ENCODE measurements around the gene NANP. TPM values are rescaled to one million over a fixed set of nuclear protein-coding genes. Genes with fewer than 3 reads are reported as not detected.
A peak's percentile ranks its signal among the peaks of the same experiment; 100 is the strongest.
"Not testable (repeated sequence)": the region's sequence is repeated elsewhere in the genome, so short reads cannot be mapped to it uniquely, and the experiment has no call there.

The NANP gene
- total and polyA plus RNA-seq, 2 donors (not counting 1 experiment from before 2014, with no cell fraction given) = 0.63 to 2.3 TPM

DNA sequence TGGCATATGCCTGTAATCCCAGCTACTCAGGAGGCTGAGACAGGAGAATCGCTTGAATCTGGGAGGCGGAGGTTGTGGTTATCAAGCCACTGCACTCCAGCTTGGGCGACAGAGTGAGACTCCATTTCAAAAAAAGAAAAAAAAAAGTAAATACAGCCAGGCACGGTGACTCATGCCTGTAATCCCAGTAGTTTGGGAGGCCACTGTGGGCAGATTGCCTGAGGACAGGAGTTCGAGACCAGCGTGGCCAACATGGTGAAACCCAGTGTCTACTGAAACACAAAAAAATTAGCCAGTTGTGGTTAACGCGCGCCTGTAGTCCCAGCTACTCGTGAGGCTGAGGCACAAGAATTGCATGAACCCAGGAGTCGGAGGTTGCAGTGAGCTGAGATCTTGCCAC lies 36.9 kb downstream of the NANP start:
- CTCF ChIA-PET = interaction anchor here (0.7 kb wide), 1 partner anchor 120 kb away, joined by 3 read pairs; no protein-coding TSS in a partner anchor
- Histone ChIP-seq H3K9me3 (ENCODE audit: control extremely low read depth in 1 of 3, control insufficient read depth in 2 of 3, insufficient read depth in 1 of 3, low read length in 2 of 3) (peaks cover 0 to 12% (median 0%) of the 10 kb centered on the region in 3 donors), H3K9ac (ENCODE audit: low read length) (no peak overlapping the region), H3K4me2 (replicated peaks; ENCODE audit: low read depth, low read length, poor library complexity, severe bottlenecking) (no peak overlapping the region), H3K36me3 (replicated peaks in 1 of 2; ENCODE audit: control extremely low read depth in 1 of 2, control insufficient read depth in 1 of 2, extremely low read depth in 1 of 2, insufficient read depth in 2 of 2, low read length in 1 of 2) (no peaks in the 10 kb centered on the region), H3K4me1 (ENCODE audit: control insufficient read depth in 2 of 2, insufficient read depth in 2 of 2, low read length in 2 of 2) (peaks cover 5 to 6% of the 10 kb centered on the region in 2 donors), H3K27me3 (replicated peaks in 1 of 4; ENCODE audit: control extremely low read depth in 1 of 4, control insufficient read depth in 3 of 4, insufficient read depth in 4 of 4, low read length in 3 of 4) (peaks cover 0 to 20% (median 5%) of the 10 kb centered on the region in 4 experiments), H4K20me1 (ENCODE audit: control insufficient read depth, insufficient read depth, low read length, poor library complexity, severe bottlenecking) (no peaks in the 10 kb centered on the region), H2AFZ (ENCODE audit: insufficient read depth, low read depth, low read length, poor library complexity, severe bottlenecking) (no peak overlapping the region), H3K79me2 (ENCODE audit: control insufficient read depth, insufficient read depth, low read length) (no peaks in the 10 kb centered on the region), H3K4me3 (ENCODE audit: control extremely low read depth in 1 of 5, extremely low read depth in 1 of 5, insufficient read depth in 1 of 5, low read depth in 2 of 5, low read length in 4 of 5) (no peak overlapping the region), H3K27ac (ENCODE audit: low read length in 2 of 2) (no peak overlapping the region)
- H3K9me3 Mint-ChIP-seq (ENCODE audit: insufficient read depth) = no peaks in the 10 kb centered on the region
- DNase-seq = no peak
- POLR2A ChIA-PET = no interaction called here
- no peak overlapping the region for H3K27ac Mint-ChIP-seq
- no peak for TF ChIP-seq EZH2 (IDR thresholded peaks at IDR 0.05; ENCODE audit: borderline replicate concordance, insufficient read depth, low read depth, low read length, poor library complexity, severe bottlenecking)
- TF ChIP-seq, protein P1, sequence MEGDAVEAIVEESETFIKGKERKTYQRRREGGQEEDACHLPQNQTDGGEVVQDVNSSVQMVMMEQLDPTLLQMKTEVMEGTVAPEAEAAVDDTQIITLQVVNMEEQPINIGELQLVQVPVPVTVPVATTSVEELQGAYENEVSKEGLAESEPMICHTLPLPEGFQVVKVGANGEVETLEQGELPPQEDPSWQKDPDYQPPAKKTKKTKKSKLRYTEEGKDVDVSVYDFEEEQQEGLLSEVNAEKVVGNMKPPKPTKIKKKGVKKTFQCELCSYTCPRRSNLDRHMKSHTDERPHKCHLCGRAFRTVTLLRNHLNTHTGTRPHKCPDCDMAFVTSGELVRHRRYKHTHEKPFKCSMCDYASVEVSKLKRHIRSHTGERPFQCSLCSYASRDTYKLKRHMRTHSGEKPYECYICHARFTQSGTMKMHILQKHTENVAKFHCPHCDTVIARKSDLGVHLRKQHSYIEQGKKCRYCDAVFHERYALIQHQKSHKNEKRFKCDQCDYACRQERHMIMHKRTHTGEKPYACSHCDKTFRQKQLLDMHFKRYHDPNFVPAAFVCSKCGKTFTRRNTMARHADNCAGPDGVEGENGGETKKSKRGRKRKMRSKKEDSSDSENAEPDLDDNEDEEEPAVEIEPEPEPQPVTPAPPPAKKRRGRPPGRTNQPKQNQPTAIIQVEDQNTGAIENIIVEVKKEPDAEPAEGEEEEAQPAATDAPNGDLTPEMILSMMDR (IDR thresholded peaks at IDR 0.05) = no peak
- H3K27me3 Mint-ChIP-seq = peaks cover 30% of the 10 kb centered on the region
- WGBS (ENCODE audit: insufficient coverage) = 87% methylated on average over 7 of the region's 11 CpGs
- no peak overlapping the region for H3K4me3 Mint-ChIP-seq
- ATAC-seq (ENCODE audit: low read depth) = no peak
- H3K4me1 Mint-ChIP-seq = peaks cover 5% of the 10 kb centered on the region
- intact Hi-C loops (cut with micrococcal nuclease) = no loop called here

DNA sequence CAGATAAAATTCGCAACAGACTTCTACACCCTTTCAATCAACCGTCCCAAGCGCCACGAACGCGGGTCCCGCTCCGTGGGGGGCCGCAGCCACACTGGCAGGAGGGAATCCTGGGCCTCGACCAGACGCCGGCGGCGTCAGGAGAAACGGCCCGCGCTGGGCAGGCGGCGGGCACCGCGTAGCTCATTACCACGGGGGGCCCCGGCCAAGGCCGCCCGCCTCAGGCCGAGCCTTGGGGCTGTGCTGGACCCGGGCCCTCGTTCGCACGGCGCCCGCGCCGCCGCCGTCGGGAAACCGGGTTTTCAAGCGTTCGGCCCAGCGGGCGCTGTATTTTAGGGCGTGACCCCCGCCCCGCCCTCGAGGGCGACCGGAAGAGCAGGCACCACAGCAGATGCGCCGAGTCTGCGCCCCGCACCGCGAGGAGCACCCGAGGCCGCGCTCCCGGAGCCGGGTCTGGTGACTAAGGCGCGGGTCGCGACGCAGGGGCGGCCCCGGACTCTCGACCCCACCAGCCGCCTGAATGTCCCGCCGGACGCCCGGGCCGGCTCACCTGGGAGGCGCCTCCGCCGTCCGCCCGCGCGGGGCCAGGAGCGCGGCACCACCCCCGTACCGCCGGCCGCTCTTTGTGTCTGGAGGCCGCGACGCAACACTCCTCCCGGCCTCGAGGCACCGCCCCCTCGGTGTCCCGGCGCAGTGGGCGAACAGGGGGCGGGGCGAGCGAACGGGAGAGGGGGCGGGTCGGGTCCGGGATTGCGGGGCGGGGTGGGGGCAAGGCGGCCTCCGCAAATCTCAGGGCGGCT lies 38.7 kb downstream of the NANP start, which contains the start of gene NINL:
NINL (minus strand) TSS at position 627 of the 800 bp plus-strand sequence. CDS start 58,944 bp downstream, outside the sequence.
- intact Hi-C loops (cut with micrococcal nuclease) = no loop called here
- peak; percentile 82 for ATAC-seq (ENCODE audit: low read depth)
- Mint-ChIP-seq H3K27me3 (peaks cover 31% of the 10 kb centered on the region), H3K4me3 (peak within 1 kb of the TSS; percentile 85), H3K4me1 (peaks cover 5% of the 10 kb centered on the region), H3K27ac (no peak within 1 kb of the TSS), H3K9me3 (ENCODE audit: insufficient read depth) (no peaks in the 10 kb centered on the region)
- 5% methylated on average over 97 of the region's 108 CpGs for WGBS (ENCODE audit: insufficient coverage)
- Histone ChIP-seq H3K36me3 (replicated peaks in 1 of 2; ENCODE audit: control extremely low read depth in 1 of 2, control insufficient read depth in 1 of 2, extremely low read depth in 1 of 2, insufficient read depth in 2 of 2, low read length in 1 of 2) (no peaks in the 10 kb centered on the region), H3K4me3 (ENCODE audit: control extremely low read depth in 1 of 5, extremely low read depth in 1 of 5, insufficient read depth in 1 of 5, low read depth in 2 of 5, low read length in 4 of 5) (peak within 1 kb of the TSS in 4 of 5 experiments; percentile 22 to 68 (median 52)), H2AFZ (ENCODE audit: insufficient read depth, low read depth, low read length, poor library complexity, severe bottlenecking) (peak within 1 kb of the TSS; percentile 82), H3K9me3 (ENCODE audit: control extremely low read depth in 1 of 3, control insufficient read depth in 2 of 3, insufficient read depth in 1 of 3, low read length in 2 of 3) (peaks cover 0 to 12% (median 0%) of the 10 kb centered on the region in 3 donors), H3K79me2 (ENCODE audit: control insufficient read depth, insufficient read depth, low read length) (no peaks in the 10 kb centered on the region), H3K9ac (ENCODE audit: low read length) (peak within 1 kb of the TSS; percentile 70), H4K20me1 (ENCODE audit: control insufficient read depth, insufficient read depth, low read length, poor library complexity, severe bottlenecking) (no peaks in the 10 kb centered on the region), H3K4me2 (replicated peaks; ENCODE audit: low read depth, low read length, poor library complexity, severe bottlenecking) (peak within 1 kb of the TSS; percentile 83), H3K27me3 (replicated peaks in 1 of 4; ENCODE audit: control extremely low read depth in 1 of 4, control insufficient read depth in 3 of 4, insufficient read depth in 4 of 4, low read length in 3 of 4) (peaks cover 0 to 23% (median 5%) of the 10 kb centered on the region in 4 experiments), H3K4me1 (ENCODE audit: control insufficient read depth in 2 of 2, insufficient read depth in 2 of 2, low read length in 2 of 2) (peaks cover 5 to 6% of the 10 kb centered on the region in 2 donors), H3K27ac (ENCODE audit: low read length in 2 of 2) (no peak within 1 kb of the TSS)
- ChIA-PET POLR2A (no interaction called here), CTCF (no interaction called here)
- no peak for TF ChIP-seq EZH2 (IDR thresholded peaks at IDR 0.05; ENCODE audit: borderline replicate concordance, insufficient read depth, low read depth, low read length, poor library complexity, severe bottlenecking)
- TF ChIP-seq, protein P1 (IDR thresholded peaks at IDR 0.05) = no peak
- peak; percentile 47 for DNase-seq

DNA sequence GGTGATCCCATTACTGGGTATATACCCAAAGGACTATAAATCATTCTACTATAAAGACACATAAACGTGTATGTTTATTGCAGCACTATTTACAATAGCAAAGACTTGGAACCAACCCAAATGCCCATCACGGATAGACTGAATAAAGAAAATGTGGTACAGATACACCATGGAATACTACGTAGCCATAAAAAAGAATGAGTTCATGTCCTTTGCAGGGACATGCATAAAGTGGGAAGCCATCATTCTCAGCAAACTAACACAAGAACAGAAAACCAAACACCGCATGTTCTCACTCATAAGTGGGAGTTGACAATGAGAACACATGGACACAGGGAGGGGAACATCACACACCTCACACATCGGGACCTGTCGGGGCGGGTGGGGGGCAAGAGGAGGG lies 40.2 kb downstream of the NANP start:
- H3K27ac Mint-ChIP-seq; H3K4me2 ChIP-seq (replicated peaks; ENCODE audit: low read depth, low read length, poor library complexity, severe bottlenecking); H3K36me3 ChIP-seq (replicated peaks in 1 of 2; ENCODE audit: control extremely low read depth in 1 of 2, control insufficient read depth in 1 of 2, extremely low read depth in 1 of 2, insufficient read depth in 2 of 2, low read length in 1 of 2); H3K9ac ChIP-seq (ENCODE audit: low read length); H2AFZ ChIP-seq (ENCODE audit: insufficient read depth, low read depth, low read length, poor library complexity, severe bottlenecking); POLR2A ChIA-PET; DNase-seq; intact Hi-C loops (cut with micrococcal nuclease); H3K4me1 ChIP-seq (ENCODE audit: control insufficient read depth in 2 of 2, insufficient read depth in 2 of 2, low read length in 2 of 2); H3K4me1 Mint-ChIP-seq; H4K20me1 ChIP-seq (ENCODE audit: control insufficient read depth, insufficient read depth, low read length, poor library complexity, severe bottlenecking); H3K79me2 ChIP-seq (ENCODE audit: control insufficient read depth, insufficient read depth, low read length); H3K27ac ChIP-seq (ENCODE audit: low read length in 2 of 2); CTCF ChIA-PET; ATAC-seq (ENCODE audit: low read depth); H3K4me3 ChIP-seq (ENCODE audit: control extremely low read depth in 1 of 5, extremely low read depth in 1 of 5, insufficient read depth in 1 of 5, low read depth in 2 of 5, low read length in 4 of 5); H3K9me3 Mint-ChIP-seq (ENCODE audit: insufficient read depth): not testable (repeated sequence)
- Mint-ChIP-seq H3K4me3 (peak overlapping the region; percentile 74), H3K27me3 (peaks cover 31% of the 10 kb centered on the region)
- 90% methylated on average over 2 of the region's 7 CpGs for WGBS (ENCODE audit: insufficient coverage)
- H3K9me3 ChIP-seq (ENCODE audit: control extremely low read depth in 1 of 3, control insufficient read depth in 2 of 3, insufficient read depth in 1 of 3, low read length in 2 of 3) = peaks cover 0 to 12% (median 0%) of the 10 kb centered on the region in 3 donors
- H3K27me3 ChIP-seq (replicated peaks in 1 of 4; ENCODE audit: control extremely low read depth in 1 of 4, control insufficient read depth in 3 of 4, insufficient read depth in 4 of 4, low read length in 3 of 4) = peaks cover 0 to 27% (median 5%) of the 10 kb centered on the region in 4 experiments
